NCI-H1417 treated with DMSO at 0.1 percent for 48 hours (cell line): Measurements from ENCODE around the gene HDAC4.
"Not testable (repeated sequence)": the region's sequence is repeated elsewhere in the genome, so short reads cannot be mapped to it uniquely, and the experiment has no call there.

Experiments
- DNase-seq: peaks from one replicate; lab custom pipeline; 2025; lab: John Stamatoyannopoulos, UW

HDAC4 gene

GRCh38 chr2:239042551-239043320, 358.1 kb downstream of the HDAC4 start:
- DNase-seq = no peak

GRCh38 chr2:239042046-239042445, 358.8 kb downstream of the HDAC4 start:
- DNase-seq = no peak

- no peak for DNase-seq
These were observed 359.8 kb downstream of the HDAC4 start for GRCh38 chr2:239041062-239041461.

- DNase-seq = no peak
These were observed 360.6 kb downstream of the HDAC4 start for GRCh38 chr2:239040152-239040761.

GRCh38 chr2:239039479-239039861, 361.4 kb downstream of the HDAC4 start:
- DNase-seq = no peak

GRCh38 chr2:239038773-239039478, 361.9 kb downstream of the HDAC4 start:
- DNase-seq = no peak

- not testable (repeated sequence) for DNase-seq
These were observed 362.5 kb downstream of the HDAC4 start for GRCh38 chr2:239038284-239038683.

- DNase-seq = no peak
These were observed 363.3 kb downstream of the HDAC4 start for GRCh38 chr2:239037559-239037910.

GRCh38 chr2:239036819-239037558, 363.8 kb downstream of the HDAC4 start:
- DNase-seq = no peak

- DNase-seq = no peak
These were observed 364.7 kb downstream of the HDAC4 start for GRCh38 chr2:239035997-239036731.

GRCh38 chr2:239035361-239035814, 365.4 kb downstream of the HDAC4 start:
- DNase-seq = no peak

- DNase-seq = no peak
These were observed 366.1 kb downstream of the HDAC4 start for GRCh38 chr2:239034561-239035341.

- DNase-seq = no peak
These were observed 366.8 kb downstream of the HDAC4 start for GRCh38 chr2:239033801-239034560.

GRCh38 chr2:239029958-239030357, 370.9 kb downstream of the HDAC4 start:
- no peak for DNase-seq

- DNase-seq = no peak
These were observed 372.6 kb downstream of the HDAC4 start for GRCh38 chr2:239028253-239028619.

- DNase-seq = no peak
These were observed 373.2 kb downstream of the HDAC4 start for GRCh38 chr2:239027391-239028252.

- DNase-seq = no peak
These were observed 374.0 kb downstream of the HDAC4 start for GRCh38 chr2:239026711-239027361.

GRCh38 chr2:239025951-239026461, 374.8 kb downstream of the HDAC4 start:
- no peak for DNase-seq
